ENCODE results near the gene TMEM176A.

DNA sequence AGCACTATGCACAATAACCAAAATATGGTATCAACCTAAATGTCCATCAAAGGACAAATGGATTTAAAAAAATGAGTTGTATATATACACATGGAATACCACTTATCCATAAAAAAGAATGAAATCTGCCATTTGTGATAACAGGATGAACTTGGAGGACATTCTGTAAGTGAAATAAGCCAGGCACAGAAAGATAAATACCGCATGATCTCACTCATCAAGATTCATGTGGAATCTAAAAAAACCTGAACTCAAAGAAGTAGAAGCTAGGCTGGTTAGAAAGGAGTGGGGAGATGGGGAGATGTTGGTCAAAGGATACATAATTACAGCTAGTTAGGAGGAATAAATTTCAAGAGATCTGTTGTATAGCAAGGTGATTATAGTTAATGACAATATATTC lies 34.5 kb downstream of the TMEM176A start:
- TF ChIP-seq EP300 (IDR thresholded peaks at IDR 0.05), result no peak
- TF ChIP-seq POLR2A (IDR thresholded peaks at IDR 0.05), result no peak
- no peak for TF ChIP-seq POLR2AphosphoS5 (IDR thresholded peaks at IDR 0.05)
